B cell (primary cell): ENCODE measurements around the gene MAST2. TPM values are rescaled to one million over a fixed set of nuclear protein-coding genes. Genes with fewer than 3 reads are reported as not detected.

Experiments
- ATAC-seq: fragments of 200-7000 bp; cut with Tn5 transposase; one replicate; pipeline ENCODE4 v1.10.0; 2021; ENCODE audit warnings: low read depth, mild to moderate bottlenecking, moderate number of reproducible peaks, moderate library complexity
- CTCF ChIA-PET: fragments of 350-600 bp; sonication (Branson Sonifier 250); formaldehyde crosslinking; loops from one replicate; lab custom pipeline; 2021; ENCODE audit warnings: antibody characterized with exemption, inconsistent platforms; lab: Charles Lee
- POLR2A ChIA-PET: fragments of 350-600 bp; sonication (Branson Sonifier 250); formaldehyde crosslinking; loops from one replicate; lab custom pipeline; 2021; ENCODE audit warnings: antibody characterized with exemption; lab: Charles Lee
- DNase-seq: peaks from one replicate; pipeline ENCODE4 v3.0.0; 2013
- H2AFZ ChIP-seq: 2 replicates; pipeline ENCODE4 v1.6.1; 2012; ENCODE audit warnings: mild to moderate bottlenecking, low read depth, low read length; ENCODE audit not compliant: insufficient read depth, poor library complexity, severe bottlenecking
- H3K27ac ChIP-seq, 2 donors: 1 replicate in 1 of 2; 2 replicates in 1 of 2; pipeline ENCODE4 v1.5.1; 2012 to 2013; ENCODE audit warnings: low read length in 2 of 2, mild to moderate bottlenecking in 2 of 2, moderate library complexity in 1 of 2
- H3K27me3 ChIP-seq, 4 experiments: fragments of 200-600 bp in 1 of 4; sonication (generic) in 1 of 4; replicated peaks in 1 of 4; 1 replicate in 2 of 4; 2 replicates in 2 of 4; pipeline versions ENCODE4 v1.6.1 to v1.7.0; 2013 to 2016; ENCODE audit warnings: low read length in 3 of 4, mild to moderate bottlenecking in 2 of 4, mixed read lengths in 1 of 4, moderate library complexity in 1 of 4; ENCODE audit not compliant: insufficient read depth in 4 of 4, control insufficient read depth in 3 of 4; ENCODE audit errors: control extremely low read depth in 1 of 4
- H3K36me3 ChIP-seq, 2 experiments: replicated peaks in 1 of 2; 1 replicate in 1 of 2; 2 replicates in 1 of 2; pipeline versions ENCODE4 v1.6.1 to v1.7.1; 2013; ENCODE audit warnings: low read length in 1 of 2; ENCODE audit not compliant: insufficient read depth in 2 of 2, control insufficient read depth in 1 of 2; ENCODE audit errors: control extremely low read depth in 1 of 2, extremely low read depth in 1 of 2
- H3K4me1 ChIP-seq, 2 donors: fragments of 200-600 bp in 1 of 2; sonication (generic) in 1 of 2; 1 replicate in 1 of 2; 2 replicates in 1 of 2; pipeline versions ENCODE4 v1.5.1 to v1.6.1; 2013 to 2017; ENCODE audit warnings: low read length in 2 of 2; ENCODE audit not compliant: control insufficient read depth in 2 of 2, insufficient read depth in 2 of 2
- H3K4me2 ChIP-seq: replicated peaks from 2 replicates; pipeline ENCODE3; 2012; ENCODE audit warnings: mild to moderate bottlenecking, low read depth, low read length; ENCODE audit not compliant: poor library complexity, severe bottlenecking
- H3K4me3 ChIP-seq, 5 experiments: fragments of 200-600 bp in 1 of 5; sonication (generic) in 1 of 5; 1 replicate in 3 of 5; 2 replicates in 2 of 5; pipeline versions ENCODE4 v1.5.1 to v1.7.0; 2011 to 2016; ENCODE audit warnings: low read length in 4 of 5, mild to moderate bottlenecking in 4 of 5, low read depth in 2 of 5, control low read depth in 1 of 5, moderate library complexity in 1 of 5; ENCODE audit not compliant: insufficient read depth in 1 of 5; ENCODE audit errors: control extremely low read depth in 1 of 5, extremely low read depth in 1 of 5
- H3K79me2 ChIP-seq: fragments of 200-600 bp; sonication (generic); one replicate; pipeline ENCODE4 v1.6.0; 2016; ENCODE audit warnings: low read length; ENCODE audit not compliant: control insufficient read depth, insufficient read depth
- H3K9ac ChIP-seq: fragments of 200-600 bp; sonication (generic); 2 replicates; pipeline ENCODE4 v1.6.1; 2017; ENCODE audit warnings: mild to moderate bottlenecking, low read length, moderate library complexity
- H3K9me3 ChIP-seq, 3 donors: one replicate each; pipeline versions ENCODE4 v1.6.1 to v1.7.1; 2013; ENCODE audit warnings: low read length in 2 of 3; ENCODE audit not compliant: control insufficient read depth in 2 of 3, insufficient read depth in 1 of 3; ENCODE audit errors: control extremely low read depth in 1 of 3
- H4K20me1 ChIP-seq: 2 replicates; pipeline ENCODE4 v1.6.0; 2012; ENCODE audit warnings: mild to moderate bottlenecking, low read length; ENCODE audit not compliant: insufficient read depth, control insufficient read depth, poor library complexity, severe bottlenecking
- H3K27ac Mint-ChIP-seq: one replicate; pipeline ENCODE4 v1.8.0; 2021; ENCODE audit warnings: mixed read lengths
- H3K27me3 Mint-ChIP-seq: one replicate; pipeline ENCODE4 v1.8.0; 2021; ENCODE audit warnings: mixed read lengths
- H3K4me1 Mint-ChIP-seq: one replicate; pipeline ENCODE4 v1.8.0; 2021; ENCODE audit warnings: mixed read lengths
- H3K4me3 Mint-ChIP-seq: one replicate; pipeline ENCODE4 v1.8.0; 2021; ENCODE audit warnings: mixed read lengths
- H3K9me3 Mint-ChIP-seq: one replicate; pipeline ENCODE4 v1.8.0; 2022; ENCODE audit warnings: mixed read lengths; ENCODE audit not compliant: insufficient read depth
- EZH2 ChIP-seq: IDR thresholded peaks from 2 replicates; pipeline ENCODE4 v1.6.1; 2012; ENCODE audit warnings: borderline replicate concordance, low read depth, mild to moderate bottlenecking, moderate library complexity, low read length; ENCODE audit not compliant: insufficient read depth, poor library complexity, severe bottlenecking
- WGBS: methylation state at CpG from one replicate; pipeline ENCODE4 v1.1.5; 2013; ENCODE audit warnings: missing lambda C conversion rate; ENCODE audit not compliant: insufficient coverage; 5-methylcytosine and 5-hydroxymethylcytosine counted together
- intact Hi-C: fragments of 100-400 bp; cut with micrococcal nuclease; formaldehyde crosslinking; loops from one replicate; pipeline ENCODE4 v1.10.0; 2022
- polyA plus RNA-seq: library from polyadenylated mRNA; depleted of rRNA; stranded (reverse); fragments of >200 nt; gene quantifications from 2 replicates; pipeline ENCODE4 v1.2.3, GENCODE V29; 2012
- total RNA-seq, 2 donors: library from RNA; stranded (reverse); fragments of 120-200 nt in 1 of 2; gene quantifications; 1 replicate in 1 of 2; 2 replicates in 1 of 2; pipeline versions ENCODE4 v1.2.3 to v1.2.4, GENCODE V29; 2013 to 2022
- TF ChIP-seq, protein P1 (sequence below): fragments of 200-600 bp; IDR thresholded peaks from one replicate; pipeline ENCODE4 v1.8.0; 2022; ENCODE audit warnings: antibody characterized with exemption, mild to moderate bottlenecking

MAST2 gene
- total and polyA plus RNA-seq, 2 donors (not counting 1 experiment from before 2014, with no cell fraction given) = 12.5 to 23.3 TPM

DNA sequence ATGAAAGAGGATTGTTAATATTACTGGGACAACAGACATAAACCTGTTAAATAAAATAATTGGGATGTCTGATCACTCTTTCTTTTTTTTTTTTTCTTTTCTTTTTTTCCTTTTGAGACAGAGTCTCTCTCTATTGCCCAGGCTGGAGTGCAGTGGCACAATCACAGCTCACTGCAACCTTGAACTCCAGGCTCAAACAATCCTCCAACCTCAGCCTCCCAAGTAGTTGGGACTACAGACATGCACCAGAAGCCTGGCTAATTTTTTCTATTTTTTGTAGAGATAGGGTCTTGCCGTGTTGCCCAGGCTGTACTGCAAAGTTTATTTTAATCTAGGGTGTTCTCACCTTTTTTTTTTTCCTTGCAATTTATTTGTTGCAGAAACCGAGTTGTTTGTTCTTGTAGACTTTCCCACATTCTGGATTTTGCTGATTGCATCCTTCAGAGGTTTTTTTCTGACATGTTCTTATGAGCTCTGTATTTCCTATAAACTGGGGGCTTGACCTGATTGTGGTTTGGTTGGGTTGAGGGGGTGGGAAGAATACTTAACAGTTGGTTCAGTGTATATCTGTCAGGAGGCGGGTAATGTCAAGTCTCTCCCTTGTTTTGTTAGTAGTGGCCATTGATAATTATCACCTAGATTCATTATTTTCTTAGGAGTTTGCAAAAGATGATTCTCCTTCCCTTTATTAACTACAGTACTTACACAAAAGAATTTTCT lies 125.2 kb downstream of the MAST2 start:
- Histone ChIP-seq H3K36me3 (no peaks in the 10 kb centered on the region), H3K9ac (no peak overlapping the region), H3K9me3 (no peaks in the 10 kb centered on the region), H2AFZ (no peak overlapping the region), H3K4me2 (no peak overlapping the region), H3K27me3 (no peaks in the 10 kb centered on the region), H3K4me1 (peaks cover 20% of the 10 kb centered on the region in 2 donors), H3K79me2 (no peaks in the 10 kb centered on the region), H4K20me1 (no peaks in the 10 kb centered on the region), H3K27ac (no peak overlapping the region), H3K4me3 (no peak overlapping the region)
- ATAC-seq (no peak), DNase-seq (no peak)
- WGBS = no CpG with 5 or more reads among the region's 3 CpGs
- H3K4me1 Mint-ChIP-seq = peaks cover 30% of the 10 kb centered on the region
- ChIA-PET POLR2A (no interaction called here), CTCF (interaction anchor here (1.1 kb wide), 1 partner anchor 41 kb away, joined by 3 read pairs; no protein-coding TSS in a partner anchor)
- no peaks in the 10 kb centered on the region for H3K27me3 Mint-ChIP-seq
- H3K27ac Mint-ChIP-seq = no peak overlapping the region
- intact Hi-C loops = no loop called here
- no peaks in the 10 kb centered on the region for H3K9me3 Mint-ChIP-seq
- no peak for TF ChIP-seq EZH2
- TF ChIP-seq, protein P1, sequence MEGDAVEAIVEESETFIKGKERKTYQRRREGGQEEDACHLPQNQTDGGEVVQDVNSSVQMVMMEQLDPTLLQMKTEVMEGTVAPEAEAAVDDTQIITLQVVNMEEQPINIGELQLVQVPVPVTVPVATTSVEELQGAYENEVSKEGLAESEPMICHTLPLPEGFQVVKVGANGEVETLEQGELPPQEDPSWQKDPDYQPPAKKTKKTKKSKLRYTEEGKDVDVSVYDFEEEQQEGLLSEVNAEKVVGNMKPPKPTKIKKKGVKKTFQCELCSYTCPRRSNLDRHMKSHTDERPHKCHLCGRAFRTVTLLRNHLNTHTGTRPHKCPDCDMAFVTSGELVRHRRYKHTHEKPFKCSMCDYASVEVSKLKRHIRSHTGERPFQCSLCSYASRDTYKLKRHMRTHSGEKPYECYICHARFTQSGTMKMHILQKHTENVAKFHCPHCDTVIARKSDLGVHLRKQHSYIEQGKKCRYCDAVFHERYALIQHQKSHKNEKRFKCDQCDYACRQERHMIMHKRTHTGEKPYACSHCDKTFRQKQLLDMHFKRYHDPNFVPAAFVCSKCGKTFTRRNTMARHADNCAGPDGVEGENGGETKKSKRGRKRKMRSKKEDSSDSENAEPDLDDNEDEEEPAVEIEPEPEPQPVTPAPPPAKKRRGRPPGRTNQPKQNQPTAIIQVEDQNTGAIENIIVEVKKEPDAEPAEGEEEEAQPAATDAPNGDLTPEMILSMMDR = no peak
- no peak overlapping the region for H3K4me3 Mint-ChIP-seq

DNA sequence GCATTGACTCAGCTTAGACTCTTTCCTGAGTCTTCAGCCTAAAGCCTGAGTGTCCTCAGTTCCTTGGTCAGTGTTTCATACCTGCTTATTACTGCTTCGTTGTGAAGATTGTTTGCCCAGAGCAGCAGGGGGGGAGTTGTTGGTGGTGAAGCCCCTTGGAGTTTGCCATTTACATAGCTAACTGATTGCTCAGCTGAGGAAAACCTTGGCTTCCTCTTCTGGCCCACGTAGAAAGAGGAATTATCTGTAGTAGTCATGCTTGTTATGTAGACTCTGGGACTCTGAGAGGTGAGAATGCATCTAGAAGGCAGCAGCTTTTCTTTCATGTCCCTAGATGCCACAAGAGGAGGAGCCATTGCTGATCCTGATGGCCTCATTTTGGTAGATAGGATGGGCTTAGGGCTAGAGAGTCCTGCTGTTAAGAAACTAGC lies 125.9 kb downstream of the MAST2 start:
- DNase-seq (no peak), ATAC-seq (no peak)
- peaks cover 20% of the 10 kb centered on the region in 2 donors for H3K4me1 ChIP-seq
- H3K79me2 ChIP-seq = peaks cover under 1% of the 10 kb centered on the region
- intact Hi-C loops = no loop called here
- Mint-ChIP-seq H3K27me3 (no peaks in the 10 kb centered on the region), H3K27ac (no peak overlapping the region), H3K4me3 (no peak overlapping the region), H3K4me1 (peaks cover 32% of the 10 kb centered on the region), H3K9me3 (no peaks in the 10 kb centered on the region)
- H3K9ac ChIP-seq = no peak overlapping the region
- no peak overlapping the region for H3K4me3 ChIP-seq
- ChIA-PET POLR2A (no interaction called here), CTCF (interaction anchor here (1.1 kb wide), 1 partner anchor 41 kb away, joined by 3 read pairs; no protein-coding TSS in a partner anchor)
- TF ChIP-seq, protein P1 = no peak
- TF ChIP-seq EZH2 = no peak
- H3K27me3 ChIP-seq = no peaks in the 10 kb centered on the region
- no peak overlapping the region for H3K4me2 ChIP-seq
- no peaks in the 10 kb centered on the region for H3K9me3 ChIP-seq
- H3K27ac ChIP-seq = no peak overlapping the region
- no peaks in the 10 kb centered on the region for H3K36me3 ChIP-seq
- H2AFZ ChIP-seq = no peak overlapping the region
- no peaks in the 10 kb centered on the region for H4K20me1 ChIP-seq
- 33% methylated on average over 1 of the region's 2 CpGs for WGBS
